ENCODE data around the gene SPC24.
"Not testable (repeated sequence)": the region's sequence is repeated elsewhere in the genome, so short reads cannot be mapped to it uniquely, and the experiment has no call there.

SPC24 gene

GRCh38 chr19:11191273-11191755, 35.7 kb upstream of the SPC24 start:
- TF ChIP-seq CTCF (IDR thresholded peaks at IDR 0.05; ENCODE audit: low read length, missing control alignments) = no peak
- no peak overlapping the region for H3K4me3 ChIP-seq (replicated peaks; ENCODE audit: low read depth, low read length)
- peak; percentile 57 for DNase-seq (ENCODE audit: low read depth)

- no peak for TF ChIP-seq CTCF (IDR thresholded peaks at IDR 0.05; ENCODE audit: low read length, missing control alignments)
- no peak for DNase-seq (ENCODE audit: low read depth)
- no peak overlapping the region for H3K4me3 ChIP-seq (replicated peaks; ENCODE audit: low read depth, low read length)
Measured at GRCh38 chr19:11190501-11190900, 34.9 kb upstream of the SPC24 start.

- no peak for DNase-seq (ENCODE audit: low read depth)
- no peak for TF ChIP-seq CTCF (IDR thresholded peaks at IDR 0.05; ENCODE audit: low read length, missing control alignments)
- H3K4me3 ChIP-seq (replicated peaks; ENCODE audit: low read depth, low read length) = no peak overlapping the region
Measured at GRCh38 chr19:11187441-11187840, 31.9 kb upstream of the SPC24 start.

- no peak for DNase-seq (ENCODE audit: low read depth)
- TF ChIP-seq CTCF (IDR thresholded peaks at IDR 0.05; ENCODE audit: low read length, missing control alignments) = no peak
- no peak overlapping the region for H3K4me3 ChIP-seq (replicated peaks; ENCODE audit: low read depth, low read length)
Measured at GRCh38 chr19:11182994-11183393, 27.4 kb upstream of the SPC24 start.

- no peak for TF ChIP-seq CTCF (IDR thresholded peaks at IDR 0.05; ENCODE audit: low read length, missing control alignments)
- no peak overlapping the region for H3K4me3 ChIP-seq (replicated peaks; ENCODE audit: low read depth, low read length)
- DNase-seq (ENCODE audit: low read depth) = no peak
Measured at GRCh38 chr19:11181488-11181887, 25.9 kb upstream of the SPC24 start.

- not testable (repeated sequence) for H3K4me3 ChIP-seq (replicated peaks; ENCODE audit: low read depth, low read length); DNase-seq (ENCODE audit: low read depth)
Measured at GRCh38 chr19:11180975-11181374, 25.4 kb upstream of the SPC24 start.

GRCh38 chr19:11180346-11180745, 24.8 kb upstream of the SPC24 start:
- no peak overlapping the region for H3K4me3 ChIP-seq (replicated peaks; ENCODE audit: low read depth, low read length)
- no peak for DNase-seq (ENCODE audit: low read depth)
- no peak for TF ChIP-seq CTCF (IDR thresholded peaks at IDR 0.05; ENCODE audit: low read length, missing control alignments)
